Islet precursor cell (in vitro differentiated cells): ENCODE results near the gene BCL11A.

Experiments used
- DNase-seq: peaks from one replicate; pipeline ENCODE4 v3.0.0-alpha.2; 2018

The BCL11A gene

DNA sequence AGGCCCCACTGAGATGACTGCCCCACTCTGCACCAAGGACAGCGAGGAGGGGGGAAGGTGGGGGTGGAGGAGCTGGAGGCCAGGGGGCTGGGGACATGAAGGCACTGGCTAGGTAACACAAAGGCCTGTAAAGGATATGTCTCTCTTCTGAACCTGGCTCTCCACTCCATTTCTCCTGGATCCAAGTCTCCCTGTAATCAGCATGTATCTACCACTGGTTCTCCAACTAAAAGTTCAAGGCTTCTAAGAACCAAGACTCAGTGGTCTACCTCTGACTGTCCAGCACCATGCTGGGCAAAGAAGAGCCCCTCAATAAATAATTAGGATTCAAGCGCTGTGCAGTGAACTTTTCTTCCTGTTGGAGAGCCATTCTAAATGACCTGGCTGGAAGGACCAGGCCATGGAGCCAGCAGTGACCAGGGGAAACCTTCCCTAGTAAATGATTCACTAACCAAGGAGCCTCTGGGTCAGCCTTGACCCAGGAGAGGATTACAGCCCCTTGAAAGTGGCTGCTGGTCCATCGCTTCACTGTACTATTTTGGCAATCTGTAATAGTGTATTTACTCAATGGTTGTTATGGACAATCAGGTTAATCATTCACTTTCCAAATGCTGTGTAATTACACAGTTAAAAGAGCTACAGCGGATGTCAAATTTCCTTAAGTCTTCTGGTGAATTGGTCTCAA lies 73.2 kb downstream of the BCL11A start:
- DNase-seq, result peak; percentile 57

- peak; percentile 71 for DNase-seq
Observed at GRCh38 chr2:60479226-60480088, 74.0 kb downstream of the BCL11A start.

GRCh38 chr2:60478660-60479059 lies 74.8 kb downstream of the BCL11A start:
- DNase-seq, result peak; percentile 85

DNA sequence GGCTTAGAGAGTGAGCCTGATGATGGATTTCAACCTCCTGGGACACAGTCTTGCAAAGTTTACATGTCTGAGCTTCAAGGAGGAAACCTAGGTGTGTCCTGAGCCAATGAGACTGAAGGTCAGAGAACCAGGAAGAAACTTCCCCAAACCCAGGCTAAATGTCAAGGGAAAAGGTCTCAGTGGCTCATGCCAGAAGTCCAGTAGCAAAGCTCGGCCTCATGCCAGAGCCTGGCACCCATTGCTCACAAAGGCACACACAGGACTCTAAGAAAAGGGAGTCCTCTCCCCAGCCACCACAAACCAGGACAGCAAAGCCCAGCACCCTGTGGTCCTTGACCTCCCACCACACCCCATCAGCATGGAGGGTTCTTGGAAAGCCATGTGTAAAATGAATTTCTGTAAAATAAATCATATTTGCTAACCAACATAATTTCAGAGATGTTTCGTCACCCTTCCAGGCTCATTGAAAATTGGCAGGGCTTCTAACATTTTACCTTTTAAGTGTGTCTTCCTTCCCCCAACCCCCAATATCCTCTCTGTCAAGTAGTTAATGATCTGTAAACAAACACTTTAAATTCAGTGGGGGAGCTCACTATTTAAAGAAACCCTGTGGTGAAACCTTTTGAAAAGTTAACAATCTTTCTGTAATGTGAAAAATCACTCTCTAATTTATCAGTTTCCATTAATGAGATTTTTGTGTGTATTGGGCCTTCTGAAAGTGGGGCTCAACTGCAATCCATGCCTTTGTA lies 77.1 kb downstream of the BCL11A start:
- peak; percentile 26 for DNase-seq

DNA sequence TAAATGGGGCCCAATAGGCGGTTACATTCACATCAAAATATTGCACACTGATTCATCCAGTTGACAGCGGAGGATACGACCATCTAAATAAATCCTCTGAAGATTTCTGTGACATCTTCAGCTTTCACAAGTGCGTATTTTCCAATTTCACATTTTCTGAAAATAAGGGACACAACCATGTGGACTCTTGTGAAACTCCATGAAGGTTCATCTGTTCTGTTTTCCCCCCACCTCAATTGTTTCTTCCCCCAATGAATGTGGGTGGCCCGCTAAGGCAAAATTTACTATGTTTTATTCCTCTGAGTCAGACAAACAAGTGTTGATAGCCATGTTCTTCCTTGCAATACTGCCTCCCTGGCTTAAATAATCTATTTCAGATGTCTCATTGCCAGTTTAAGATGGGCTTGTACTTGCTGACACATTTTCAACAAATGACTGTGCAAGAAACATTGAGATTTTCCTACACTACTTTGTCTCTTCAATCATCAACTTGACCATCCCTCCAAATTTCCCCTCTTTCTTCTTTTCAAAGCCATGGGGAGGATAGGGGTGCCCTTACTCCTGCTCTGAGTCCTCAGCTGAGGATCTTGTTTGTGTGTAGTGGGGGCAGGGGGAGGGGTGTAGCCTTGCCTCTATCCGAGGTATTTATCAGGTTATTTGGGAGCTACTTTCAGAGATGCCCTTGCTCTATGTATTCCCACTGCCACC lies 78.2 kb downstream of the BCL11A start:
- DNase-seq, result no peak

DNA sequence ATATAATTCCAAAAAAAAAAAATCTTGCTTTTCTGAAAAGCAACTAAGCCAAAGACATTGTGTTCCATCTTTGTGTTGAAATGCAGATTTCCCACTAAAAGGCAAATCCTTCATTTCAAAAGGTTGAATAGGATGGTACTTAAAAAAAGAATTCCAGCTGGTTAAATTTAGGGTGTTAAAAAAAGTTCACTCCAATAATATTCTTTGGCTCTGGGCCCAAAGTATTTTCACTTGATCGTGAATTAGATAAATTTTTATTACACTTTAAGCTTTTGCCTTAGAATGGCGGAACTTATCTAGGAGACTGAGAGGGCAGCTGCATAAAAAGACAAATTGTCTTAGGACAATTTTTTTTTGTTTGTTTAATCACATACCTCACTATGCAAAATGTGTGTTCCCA lies 79.2 kb downstream of the BCL11A start:
- no peak for DNase-seq

DNA sequence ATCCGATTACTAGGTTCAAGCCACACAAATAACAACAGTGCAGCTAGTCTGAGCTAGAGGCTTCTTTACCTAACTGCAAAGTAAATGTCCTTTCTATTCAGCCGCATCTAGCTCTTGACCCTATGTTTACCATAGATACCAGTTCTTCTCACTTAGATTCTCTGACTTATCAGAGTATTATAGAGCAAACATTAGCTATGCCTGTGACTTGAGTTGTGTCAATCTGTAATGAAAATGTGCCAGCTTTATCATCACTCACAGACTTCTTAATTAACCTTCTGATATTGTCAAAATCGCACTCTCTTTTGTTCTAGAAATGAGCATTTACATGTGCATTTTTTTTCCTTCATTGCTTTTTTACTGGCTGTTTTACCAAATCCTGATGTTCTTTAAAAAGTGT lies 79.9 kb downstream of the BCL11A start:
- DNase-seq, result no peak

DNA sequence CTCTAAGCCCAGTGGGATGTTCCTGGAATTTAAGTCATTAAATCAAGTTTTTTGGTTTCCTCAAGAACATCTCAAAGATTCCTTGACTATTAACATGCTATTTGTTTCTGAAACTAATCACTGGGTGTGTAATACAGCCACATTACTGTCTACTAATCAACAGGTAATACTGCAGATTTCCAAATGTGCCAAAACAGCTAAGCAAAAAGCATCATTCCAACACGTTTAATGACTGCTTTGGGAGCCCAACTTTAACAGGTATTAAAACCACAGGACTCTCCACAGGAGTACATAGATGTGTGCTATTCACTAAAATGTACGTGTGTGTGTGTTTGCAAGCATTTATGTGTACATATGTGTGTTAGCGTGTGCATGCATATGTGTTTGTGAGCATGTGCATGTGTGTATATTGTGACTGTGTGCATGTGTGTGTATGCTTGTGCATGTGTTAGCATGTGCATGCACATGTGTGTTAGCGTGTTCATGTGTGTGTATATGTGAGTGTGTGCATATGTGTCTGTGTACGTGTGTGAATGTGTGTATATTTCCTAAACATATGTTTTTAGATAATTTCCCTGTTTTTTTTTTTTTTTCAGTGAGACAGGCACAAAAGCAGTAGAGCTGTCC lies 80.7 kb downstream of the BCL11A start:
- no peak for DNase-seq

- DNase-seq, result peak; percentile 35
Observed at GRCh38 chr2:60472041-60472440, 81.4 kb downstream of the BCL11A start.

DNA sequence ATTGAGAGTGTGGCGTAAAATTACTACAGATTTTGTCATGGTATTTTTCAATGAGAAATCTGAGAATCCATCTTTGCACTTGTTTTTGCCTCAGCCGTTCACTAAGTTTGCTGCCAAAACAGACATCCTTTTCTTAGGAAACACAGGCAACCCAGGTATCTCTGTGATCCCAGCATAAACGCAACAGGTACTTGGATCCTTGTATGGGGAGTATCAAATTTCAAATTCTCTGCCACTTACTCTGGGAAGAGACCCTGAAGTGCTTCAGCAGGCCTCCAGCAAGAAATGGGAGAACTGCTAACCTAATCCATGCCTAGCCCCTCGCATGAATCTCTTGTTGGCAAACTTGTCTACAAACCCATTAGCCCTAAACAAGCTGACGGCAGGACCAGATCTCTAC lies 83.1 kb downstream of the BCL11A start:
- DNase-seq, result no peak

DNA sequence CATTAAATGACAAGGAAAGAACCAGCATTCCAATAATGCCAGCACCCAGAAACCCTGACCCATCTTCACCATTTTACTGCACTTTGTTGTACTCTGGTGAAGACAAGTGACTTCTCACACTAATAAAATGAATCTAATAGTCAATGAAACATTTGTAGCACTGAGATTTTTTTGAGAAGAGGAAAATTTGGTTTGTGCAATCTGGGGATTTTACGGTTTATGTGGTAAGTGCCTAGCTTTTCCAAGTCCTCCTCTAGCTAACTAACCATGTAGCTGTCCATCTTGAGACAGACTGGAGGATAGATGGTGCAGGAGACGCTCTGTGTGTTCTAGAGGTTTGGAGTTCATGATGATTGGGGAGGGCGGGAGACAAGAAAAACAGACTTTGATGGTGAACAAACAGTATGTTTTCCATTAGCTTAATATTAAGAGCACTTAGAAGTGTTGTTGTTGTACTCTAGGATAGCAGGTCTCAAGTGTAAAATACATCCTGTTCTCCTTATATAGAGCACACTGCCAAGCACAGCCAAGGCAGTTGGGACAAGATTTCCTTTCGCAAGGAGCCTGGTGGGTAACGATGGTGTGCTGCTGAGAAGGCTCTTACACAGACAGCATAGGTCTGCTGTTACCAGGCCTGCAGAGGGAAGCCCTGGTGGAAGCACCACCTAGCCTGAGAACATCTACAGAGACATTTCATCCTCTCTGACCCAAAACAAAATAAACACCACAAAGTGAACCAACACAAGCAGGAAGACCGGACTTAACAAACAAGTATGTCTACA lies 83.7 kb downstream of the BCL11A start:
- DNase-seq, result peak; percentile 45

- DNase-seq, result peak; percentile 24
Observed at GRCh38 chr2:60468382-60469085, 84.9 kb downstream of the BCL11A start.

- DNase-seq, result no peak
Observed at GRCh38 chr2:60466161-60466702, 87.2 kb downstream of the BCL11A start.

DNA sequence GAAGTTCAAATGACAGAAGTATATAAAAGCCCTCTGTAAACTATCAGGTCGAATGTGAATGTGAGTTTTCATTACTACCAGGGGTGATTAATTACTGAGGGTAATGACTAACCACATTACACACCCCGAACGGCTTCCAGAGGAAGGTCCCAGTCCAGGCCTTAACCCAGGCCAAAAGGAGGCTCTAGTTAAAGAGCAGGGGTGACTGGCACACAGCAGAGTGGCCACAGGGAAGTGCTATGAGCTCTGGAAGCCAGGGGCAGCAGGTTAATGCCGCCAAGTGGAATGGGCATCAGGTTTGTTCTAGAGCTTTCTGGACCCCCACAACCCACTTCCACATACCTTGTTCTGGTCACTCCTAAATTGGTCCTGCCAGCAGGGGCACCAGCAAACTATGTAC lies 87.7 kb downstream of the BCL11A start:
- no peak for DNase-seq

- DNase-seq, result no peak
Observed at GRCh38 chr2:60463249-60463648, 90.2 kb downstream of the BCL11A start.

GRCh38 chr2:60461421-60462108 lies 91.9 kb downstream of the BCL11A start:
- no peak for DNase-seq

DNA sequence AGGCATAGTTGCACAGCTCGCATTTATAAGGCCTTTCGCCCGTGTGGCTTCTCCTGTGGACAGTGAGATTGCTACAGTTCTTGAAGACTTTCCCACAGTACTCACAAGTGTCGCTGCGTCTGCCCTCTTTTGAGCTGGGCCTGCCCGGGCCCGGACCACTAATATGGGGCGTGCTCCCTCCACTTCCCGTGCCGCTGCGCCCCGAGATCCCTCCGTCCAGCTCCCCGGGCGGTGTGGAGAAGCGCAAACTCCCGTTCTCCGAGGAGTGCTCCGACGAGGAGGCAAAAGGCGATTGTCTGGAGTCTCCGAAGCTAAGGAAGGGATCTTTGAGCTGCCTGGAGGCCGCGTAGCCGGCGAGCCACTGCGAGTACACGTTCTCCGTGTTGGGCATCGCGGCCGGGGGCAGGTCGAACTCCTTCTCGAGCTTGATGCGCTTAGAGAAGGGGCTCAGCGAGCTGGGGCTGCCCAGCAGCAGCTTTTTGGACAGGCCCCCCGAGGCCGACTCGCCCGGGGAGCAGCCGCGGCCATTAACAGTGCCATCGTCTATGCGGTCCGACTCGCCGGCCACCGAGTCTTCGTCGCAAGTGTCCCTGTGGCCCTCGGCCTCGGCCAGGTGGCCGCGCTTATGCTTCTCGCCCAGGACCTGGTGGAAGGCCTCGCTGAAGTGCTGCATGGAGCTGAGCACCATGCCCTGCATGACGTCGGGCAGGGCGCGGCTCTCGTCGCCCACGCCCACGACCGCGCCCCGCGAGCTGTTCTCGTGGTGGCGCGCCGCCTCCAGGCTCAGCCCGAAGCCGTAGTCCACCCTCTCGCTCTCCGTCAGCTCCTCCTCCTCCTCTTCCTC lies 92.7 kb downstream of the BCL11A start:
- DNase-seq, result no peak

DNA sequence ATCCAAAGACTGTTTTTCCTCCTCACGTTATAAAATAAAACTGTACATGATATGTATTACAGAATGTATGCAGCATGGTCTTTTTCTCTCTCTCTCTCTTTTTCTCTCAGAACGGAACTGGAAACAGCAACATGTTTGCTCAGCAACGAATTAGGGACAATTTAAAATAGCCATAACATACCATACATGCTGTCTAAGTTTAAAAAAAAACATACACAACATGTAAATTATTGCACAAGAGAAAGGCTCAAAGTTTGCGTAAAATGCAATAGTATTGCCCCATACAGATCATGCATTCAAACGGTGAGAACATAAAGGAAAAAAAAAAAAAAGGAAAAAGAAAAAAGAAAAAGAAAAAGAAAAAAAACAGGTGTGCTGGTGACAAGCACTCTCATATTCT lies 93.6 kb downstream of the BCL11A start:
- no peak for DNase-seq
